GM10248 (cell line): ENCODE results near the gene TRUB2.

Experiments used
- CTCF ChIA-PET: fragments of 300-600 bp; sonication (Branson Sonifier 250); formaldehyde crosslinking; extraction: SDS; loops from one replicate; lab custom pipeline; 2021; ENCODE audit warnings: antibody characterized with exemption; lab: Yijun Ruan, JAX
- POLR2A ChIA-PET: fragments of 350-650 bp; sonication (Branson Sonifier 250); formaldehyde crosslinking; extraction: SDS; loops from one replicate; lab custom pipeline; 2020; ENCODE audit warnings: antibody characterized with exemption; lab: Yijun Ruan, JAX
- DNase-seq: peaks from one replicate; pipeline ENCODE4 v3.0.0; 2012; ENCODE audit errors: extremely low spot score
- TF ChIP-seq, protein P1 (sequence below): IDR thresholded peaks from 2 replicates; pipeline ENCODE4 v1.5.1; 2012; ENCODE audit warnings: mild to moderate bottlenecking, low read depth; ENCODE audit errors: extremely low read depth, missing control alignments, control extremely low read depth

The TRUB2 gene

DNA sequence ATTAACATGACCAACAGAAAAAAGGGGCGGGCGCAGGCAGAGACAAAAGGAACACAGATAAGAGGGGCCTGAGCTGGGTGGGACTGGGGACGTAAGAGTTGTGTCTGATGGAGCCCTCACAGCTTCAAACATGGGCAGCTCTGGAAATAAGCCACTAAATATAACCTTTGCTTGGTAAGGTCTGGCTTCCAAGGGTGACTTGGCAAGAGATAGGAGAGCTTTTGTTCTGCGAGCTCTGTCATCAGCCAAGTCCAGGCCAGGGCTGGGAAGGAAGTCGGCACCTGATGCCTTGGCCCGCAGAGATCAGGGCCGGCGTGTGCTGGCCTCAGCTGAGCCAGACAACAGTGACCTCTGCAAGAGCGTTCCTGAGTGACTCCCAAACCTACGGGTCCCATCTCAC lies 11.8 kb downstream of the TRUB2 start:
- TF ChIP-seq, protein P1, sequence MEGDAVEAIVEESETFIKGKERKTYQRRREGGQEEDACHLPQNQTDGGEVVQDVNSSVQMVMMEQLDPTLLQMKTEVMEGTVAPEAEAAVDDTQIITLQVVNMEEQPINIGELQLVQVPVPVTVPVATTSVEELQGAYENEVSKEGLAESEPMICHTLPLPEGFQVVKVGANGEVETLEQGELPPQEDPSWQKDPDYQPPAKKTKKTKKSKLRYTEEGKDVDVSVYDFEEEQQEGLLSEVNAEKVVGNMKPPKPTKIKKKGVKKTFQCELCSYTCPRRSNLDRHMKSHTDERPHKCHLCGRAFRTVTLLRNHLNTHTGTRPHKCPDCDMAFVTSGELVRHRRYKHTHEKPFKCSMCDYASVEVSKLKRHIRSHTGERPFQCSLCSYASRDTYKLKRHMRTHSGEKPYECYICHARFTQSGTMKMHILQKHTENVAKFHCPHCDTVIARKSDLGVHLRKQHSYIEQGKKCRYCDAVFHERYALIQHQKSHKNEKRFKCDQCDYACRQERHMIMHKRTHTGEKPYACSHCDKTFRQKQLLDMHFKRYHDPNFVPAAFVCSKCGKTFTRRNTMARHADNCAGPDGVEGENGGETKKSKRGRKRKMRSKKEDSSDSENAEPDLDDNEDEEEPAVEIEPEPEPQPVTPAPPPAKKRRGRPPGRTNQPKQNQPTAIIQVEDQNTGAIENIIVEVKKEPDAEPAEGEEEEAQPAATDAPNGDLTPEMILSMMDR = no peak
- ChIA-PET CTCF (interaction anchor here (1.2 to 5.1 kb wide), 4 partner anchors 14 to 120 kb away, joined by 3 to 31 read pairs (median 4); no protein-coding TSS in a partner anchor), POLR2A (no interaction called here)
- DNase-seq = no peak

GRCh38 chr9:128309551-128309950 lies 12.7 kb downstream of the TRUB2 start:
- DNase-seq = no peak
- TF ChIP-seq, protein P1 = no peak
- POLR2A ChIA-PET = interaction anchor here (0.5 to 0.7 kb wide), 2 partner anchors 65 to 466 kb away, joined by 3 read pairs; no protein-coding TSS in a partner anchor
- CTCF ChIA-PET = interaction anchor here (1.4 to 5.1 kb wide), 3 partner anchors 13 to 32 kb away, joined by 3 to 31 read pairs (median 6); no protein-coding TSS in a partner anchor

- CTCF ChIA-PET = interaction anchor here (1.2 to 4.4 kb wide), 4 partner anchors 9 to 134 kb away, joined by 3 to 20 read pairs (median 7); no protein-coding TSS in a partner anchor
Measured at GRCh38 chr9:128304971-128305288, 17.3 kb downstream of the TRUB2 start.

DNA sequence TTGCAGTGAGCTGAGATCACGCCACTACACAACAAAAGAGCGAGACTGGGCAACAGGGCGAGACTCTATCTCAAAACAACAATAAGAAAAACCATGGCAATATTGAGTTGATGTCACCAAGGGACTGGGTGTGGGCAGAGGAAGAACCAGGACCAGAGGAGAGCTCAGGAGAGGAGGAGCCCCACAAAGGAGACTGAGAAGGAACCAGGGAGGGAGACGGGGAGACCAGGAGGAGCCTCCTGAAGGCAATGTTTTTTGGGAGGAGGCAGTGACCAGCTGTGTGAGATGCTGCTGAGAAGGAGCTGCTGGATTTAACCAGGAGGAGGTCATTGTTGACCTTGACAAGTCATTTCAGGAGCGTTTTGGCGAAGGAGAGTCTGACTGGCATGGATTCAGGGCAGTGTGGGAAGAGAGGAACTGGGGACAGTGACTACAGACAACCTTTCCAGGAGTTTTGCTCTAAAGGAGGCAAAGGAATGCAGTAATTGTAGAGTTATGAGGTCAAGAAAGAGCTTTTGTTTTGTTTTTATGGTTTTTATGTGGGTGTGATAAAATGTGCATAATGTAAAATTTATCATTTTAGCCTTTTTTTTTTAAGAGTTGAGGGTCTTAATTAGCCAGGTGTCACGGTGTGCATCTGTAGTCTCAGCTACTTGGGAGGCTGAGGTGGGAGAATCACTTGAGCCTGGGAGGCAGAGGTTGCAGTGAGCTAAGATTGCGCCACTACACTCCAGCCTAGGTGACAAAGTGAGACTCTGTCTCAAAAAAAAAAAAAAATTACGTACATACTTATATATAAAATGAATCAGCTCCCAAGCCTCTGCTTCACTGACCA lies 17.9 kb downstream of the TRUB2 start:
- ChIA-PET CTCF (interaction anchor here (1.2 to 4.4 kb wide), 4 partner anchors 8 to 134 kb away, joined by 3 to 20 read pairs (median 7); no protein-coding TSS in a partner anchor), POLR2A (interaction anchor here (0.6 kb wide), 1 partner anchor 9 kb away, joined by 3 read pairs; no protein-coding TSS in a partner anchor)
- DNase-seq = no peak
- TF ChIP-seq, protein P1 = no peak

More at GRCh38 chr9:128304971-128305288, 17.3 kb downstream of the TRUB2 start:
- POLR2A ChIA-PET = no interaction called here
- TF ChIP-seq, protein P1 = no peak
- no peak for DNase-seq

GRCh38 chr9:128298535-128299482 lies 23.4 kb downstream of the TRUB2 start:
- TF ChIP-seq, protein P1 = no peak
- POLR2A ChIA-PET = interaction anchor here (0.7 kb wide), 1 partner anchor 36 kb away, joined by 5 read pairs; no protein-coding TSS in a partner anchor
- CTCF ChIA-PET = interaction anchor here (1.1 to 4.5 kb wide), 5 partner anchors 11 to 64 kb away, joined by 3 to 31 read pairs (median 4); no protein-coding TSS in a partner anchor
- DNase-seq = no peak
